OCI-LY7 (cell line): ENCODE measurements around the gene LIAS.

Experiments used
- CTCF ChIP-seq: fragments of 200-600 bp; sonication (generic); conservative IDR thresholded peaks from 2 replicates; pipeline ENCODE4 v1.5.1; 2014; ENCODE audit warnings: mild to moderate bottlenecking, antibody characterized with exemption, low read length, moderate library complexity, mixed read lengths
- EZH2phosphoT487 ChIP-seq: fragments of 200-600 bp; sonication (generic); IDR thresholded peaks from 2 replicates; pipeline ENCODE4 v1.6.1; 2018; ENCODE audit warnings: low read depth, borderline replicate concordance, mild to moderate bottlenecking, mixed run types, antibody characterized with exemption, low read length, moderate library complexity, mixed read lengths

- TF ChIP-seq CTCF (no peak), EZH2phosphoT487 (no peak)
Measured at GRCh38 chr4:39452860-39453587, 5.8 kb upstream of the LIAS start.
